Measurements from ENCODE around the gene EEF2KMT. TPM values are rescaled to one million over a fixed set of nuclear protein-coding genes. Genes with fewer than 3 reads are reported as not detected.
A peak's percentile ranks its signal among the peaks of the same experiment; 100 is the strongest.
"Not testable (repeated sequence)": the region's sequence is repeated elsewhere in the genome, so short reads cannot be mapped to it uniquely, and the experiment has no call there.

The EEF2KMT gene, protein sequence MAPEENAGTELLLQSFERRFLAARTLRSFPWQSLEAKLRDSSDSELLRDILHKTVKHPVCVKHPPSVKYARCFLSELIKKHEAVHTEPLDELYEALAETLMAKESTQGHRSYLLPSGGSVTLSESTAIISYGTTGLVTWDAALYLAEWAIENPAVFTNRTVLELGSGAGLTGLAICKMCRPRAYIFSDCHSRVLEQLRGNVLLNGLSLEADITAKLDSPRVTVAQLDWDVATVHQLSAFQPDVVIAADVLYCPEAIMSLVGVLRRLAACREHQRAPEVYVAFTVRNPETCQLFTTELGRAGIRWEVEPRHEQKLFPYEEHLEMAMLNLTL
- total RNA-seq (1 to 10 TPM in 3 of 5 donors, not detected in 2; 2.5 to 9.9 (median 6.6) TPM), polyA plus RNA-seq (1 to 10 TPM; 6.3 to 9.6 (median 6.4) TPM)
- long read RNA-seq, donor 1, partial matches to known transcripts = 0 of 1 reads
- long read RNA-seq, donor 1, other reads (novel, unspliced or antisense) = 0 of 1 reads
- long read RNA-seq, donor 2, partial matches to known transcripts = 0 of 3 reads
- long read RNA-seq, donor 2, other reads (novel, unspliced or antisense) = 0 of 3 reads
- long read RNA-seq, donor 3, partial matches to known transcripts = 0 of 6 reads
- long read RNA-seq, donor 3, other reads (novel, unspliced or antisense) = 0 of 6 reads
- long read RNA-seq, donor 4 = 0 reads
- long read RNA-seq, donor 5, transcript EEF2KMT-201 (8 exons, 2,390 nt) = major isoform, 5 of 7 reads
- long read RNA-seq, donor 5, partial matches to known transcripts = 0 of 7 reads
- long read RNA-seq, donor 5, other reads (novel, unspliced or antisense) = 0 of 7 reads
- long read RNA-seq, donor 6, partial matches to known transcripts = 35 of 62 reads
- long read RNA-seq, donor 6, other reads (novel, unspliced or antisense) = 20 of 62 reads
- long read RNA-seq, donor 7, partial matches to known transcripts = 9 of 12 reads
- long read RNA-seq, donor 7, other reads (novel, unspliced or antisense) = 0 of 12 reads
- long read RNA-seq, donor 8, partial matches to known transcripts = 0 of 6 reads
- long read RNA-seq, donor 8, other reads (novel, unspliced or antisense) = 0 of 6 reads
- long read RNA-seq, donor 9 = 0 reads
- long read RNA-seq, donor 10, partial matches to known transcripts = 0 of 1 reads
- long read RNA-seq, donor 10, other reads (novel, unspliced or antisense) = 0 of 1 reads

DNA sequence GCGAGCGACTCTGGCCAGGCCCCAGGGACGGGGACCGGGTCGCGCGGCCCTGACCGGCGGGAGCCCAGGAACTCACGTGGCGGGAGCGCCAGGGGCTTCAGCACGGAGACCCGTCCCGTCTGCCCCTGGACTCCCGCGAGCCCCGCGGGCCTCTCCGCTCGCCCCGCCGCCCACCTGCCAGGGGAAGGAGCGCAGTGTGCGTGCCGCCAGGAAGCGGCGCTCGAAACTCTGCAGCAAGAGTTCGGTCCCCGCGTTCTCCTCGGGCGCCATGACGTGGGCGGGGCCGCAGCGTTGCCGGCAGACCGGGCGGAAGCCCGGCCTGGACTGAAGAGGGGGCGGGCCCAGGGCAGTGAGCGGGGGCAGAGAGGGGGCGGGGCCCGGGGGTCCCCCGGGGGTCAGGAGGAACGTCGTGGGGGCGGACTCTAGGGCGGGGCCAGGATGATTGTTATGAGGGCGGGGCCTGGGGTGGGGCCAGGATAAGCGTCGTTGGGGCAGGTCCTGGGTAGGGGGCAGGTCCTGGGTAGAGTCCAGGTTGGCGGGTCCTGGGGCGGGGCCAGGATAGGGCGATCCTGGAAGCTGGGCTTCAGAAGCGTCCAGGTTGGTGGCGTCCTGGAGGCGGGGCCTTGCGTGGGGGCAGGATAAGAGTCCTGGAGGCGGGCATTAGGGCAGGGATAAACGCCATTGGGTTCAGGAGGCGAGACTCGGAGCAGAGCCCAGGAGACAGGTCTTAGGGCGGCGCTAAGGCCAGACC lies at the start of gene EEF2KMT:
Gene EEF2KMT (minus strand): TSS at position 326 of the 751 bp plus-strand sequence. CDS start 56 bp downstream, at position 270.
- intact Hi-C loops (cut with DNase I; ENCODE audit: low total_unique reads) = not testable (repeated sequence)

DNA sequence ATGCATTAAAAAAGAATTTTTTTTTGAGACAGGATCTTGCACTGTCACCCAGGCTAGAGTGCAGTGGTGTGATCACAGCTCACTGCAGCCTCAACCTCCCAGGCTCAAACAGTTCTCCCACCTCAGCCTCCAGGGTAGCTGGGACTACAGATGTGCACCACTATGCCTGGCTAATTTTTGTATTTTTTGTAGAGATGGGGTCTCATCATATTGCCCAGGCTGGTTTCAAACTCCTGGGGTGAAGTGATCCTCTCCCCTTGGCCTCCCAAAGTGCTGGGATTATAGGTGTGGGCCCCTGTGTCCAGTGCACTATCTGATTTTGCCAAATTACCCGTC lies 47.0 kb upstream of the EEF2KMT start:
- intact Hi-C loops (cut with DNase I; ENCODE audit: low total_unique reads); H3K9me3 ChIP-seq; DNase-seq; H3K4me1 ChIP-seq; H3K4me3 ChIP-seq; H3K27ac ChIP-seq; H3K36me3 ChIP-seq: not testable (repeated sequence)
- H3K27me3 ChIP-seq = peaks cover 0 to 13% (median 0%) of the 10 kb centered on the region in 3 donors
- WGBS, 5 donors = 50 to 83% (median 73%) methylated on average over 1 of the region's 1 CpG

More for the DNA sequence above, at the start of gene EEF2KMT:
- not testable (repeated sequence) for H3K9me3 ChIP-seq, H3K36me3 ChIP-seq, H3K27me3 ChIP-seq
- TF ChIP-seq POLR2AphosphoS5 (IDR thresholded peaks at IDR 0.05) = peak in 2 of 3 donors; percentile 36 to 48
- Histone ChIP-seq H3K4me3 (peak within 1 kb of the TSS; percentile 67 to 89 (median 82)), H3K27ac (peak within 1 kb of the TSS; percentile 85 to 90 (median 86)), H3K4me1 (peaks cover 0 to 24% (median 8%) of the 10 kb centered on the region in 4 donors)
- DNase-seq = peak; percentile 99
- WGBS, 5 donors = 0 to 1% (median 1%) methylated on average over 16 to 67 of the region's 67 CpGs

DNA sequence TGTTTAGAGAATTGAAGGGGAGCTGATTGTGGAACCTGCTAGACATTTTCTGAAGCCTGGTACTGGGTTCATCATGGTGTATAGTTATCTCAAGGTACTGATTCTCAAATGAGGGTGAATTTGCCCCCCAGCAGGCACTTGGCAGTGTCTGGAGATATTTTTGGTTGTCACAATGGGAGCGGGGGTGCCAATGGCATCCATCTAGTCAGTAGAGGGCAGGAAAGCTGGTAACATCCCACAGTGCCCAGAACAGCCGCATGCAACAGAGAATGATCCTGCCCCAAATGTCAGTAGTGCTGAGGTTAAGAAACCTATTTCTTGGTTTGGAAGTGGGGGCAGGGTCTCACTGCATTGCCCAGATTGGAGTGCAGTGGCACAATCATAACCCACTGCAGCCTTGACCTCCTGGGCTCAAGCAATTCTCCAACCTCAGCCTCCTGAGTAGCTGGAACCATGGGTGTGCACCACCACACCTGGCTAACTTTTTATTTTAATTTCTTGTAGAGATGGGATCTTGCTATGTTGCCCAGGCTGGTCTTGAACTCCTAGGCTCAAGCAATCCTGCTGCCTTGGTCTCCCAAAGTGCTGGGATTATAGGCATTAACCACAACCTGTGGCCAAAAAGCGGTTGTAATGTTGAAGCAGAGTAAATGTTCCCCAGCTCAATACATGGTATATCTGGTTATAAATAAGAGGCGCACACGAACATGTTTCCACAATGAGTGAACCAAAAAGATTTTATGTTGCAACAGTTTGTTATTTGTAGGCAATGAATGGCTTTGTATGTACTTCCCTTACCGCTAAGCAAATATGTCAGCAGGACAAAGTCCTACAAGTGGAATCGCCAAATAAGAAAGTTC lies 46.4 kb upstream of the EEF2KMT start:
- Histone ChIP-seq H3K9me3 (no peaks in the 10 kb centered on the region), H3K27me3 (peaks cover 0 to 13% (median 0%) of the 10 kb centered on the region in 3 donors), H3K27ac (no peak overlapping the region), H3K4me1 (no peaks in the 10 kb centered on the region), H3K36me3 (no peaks in the 10 kb centered on the region), H3K4me3 (no peak overlapping the region)
- DNase-seq = no peak
- intact Hi-C loops (cut with DNase I; ENCODE audit: low total_unique reads) = no loop called here
- TF ChIP-seq, protein P1, sequence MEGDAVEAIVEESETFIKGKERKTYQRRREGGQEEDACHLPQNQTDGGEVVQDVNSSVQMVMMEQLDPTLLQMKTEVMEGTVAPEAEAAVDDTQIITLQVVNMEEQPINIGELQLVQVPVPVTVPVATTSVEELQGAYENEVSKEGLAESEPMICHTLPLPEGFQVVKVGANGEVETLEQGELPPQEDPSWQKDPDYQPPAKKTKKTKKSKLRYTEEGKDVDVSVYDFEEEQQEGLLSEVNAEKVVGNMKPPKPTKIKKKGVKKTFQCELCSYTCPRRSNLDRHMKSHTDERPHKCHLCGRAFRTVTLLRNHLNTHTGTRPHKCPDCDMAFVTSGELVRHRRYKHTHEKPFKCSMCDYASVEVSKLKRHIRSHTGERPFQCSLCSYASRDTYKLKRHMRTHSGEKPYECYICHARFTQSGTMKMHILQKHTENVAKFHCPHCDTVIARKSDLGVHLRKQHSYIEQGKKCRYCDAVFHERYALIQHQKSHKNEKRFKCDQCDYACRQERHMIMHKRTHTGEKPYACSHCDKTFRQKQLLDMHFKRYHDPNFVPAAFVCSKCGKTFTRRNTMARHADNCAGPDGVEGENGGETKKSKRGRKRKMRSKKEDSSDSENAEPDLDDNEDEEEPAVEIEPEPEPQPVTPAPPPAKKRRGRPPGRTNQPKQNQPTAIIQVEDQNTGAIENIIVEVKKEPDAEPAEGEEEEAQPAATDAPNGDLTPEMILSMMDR (IDR thresholded peaks at IDR 0.05) = no peak
- TF ChIP-seq POLR2A (IDR thresholded peaks at IDR 0.05) (no peak), POLR2AphosphoS5 (IDR thresholded peaks at IDR 0.05) (no peak)
- WGBS, 5 donors = 68 to 76% (median 75%) methylated on average over 7 of the region's 7 CpGs

DNA sequence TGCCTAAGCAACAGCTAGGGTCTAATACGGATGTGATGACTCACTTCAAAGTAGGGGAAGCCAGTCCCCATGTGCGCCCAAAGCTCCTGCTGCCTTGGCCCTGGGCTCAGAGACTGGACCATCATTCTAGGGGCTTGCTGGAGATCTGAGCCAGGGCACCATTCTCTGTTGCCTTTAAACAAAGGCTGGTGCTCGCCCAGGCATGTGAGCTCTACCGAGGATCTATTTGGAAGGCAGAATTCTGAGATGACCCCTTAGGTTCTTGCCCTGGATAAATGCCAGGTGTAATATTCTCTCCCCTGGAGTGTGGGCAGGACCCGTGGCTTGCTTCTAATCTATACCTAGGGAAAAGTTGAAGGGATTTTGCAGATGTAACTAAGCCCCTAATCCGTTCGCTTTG lies 42.6 kb upstream of the EEF2KMT start:
- H3K27ac ChIP-seq; H3K4me3 ChIP-seq; H3K36me3 ChIP-seq; intact Hi-C loops (cut with DNase I; ENCODE audit: low total_unique reads); DNase-seq; H3K9me3 ChIP-seq; H3K4me1 ChIP-seq: not testable (repeated sequence)
- peaks cover 0 to 15% (median 0%) of the 10 kb centered on the region in 3 donors for H3K27me3 ChIP-seq
- 53 to 66% (median 61%) methylated on average over 7 of the region's 7 CpGs for WGBS, 5 donors

DNA sequence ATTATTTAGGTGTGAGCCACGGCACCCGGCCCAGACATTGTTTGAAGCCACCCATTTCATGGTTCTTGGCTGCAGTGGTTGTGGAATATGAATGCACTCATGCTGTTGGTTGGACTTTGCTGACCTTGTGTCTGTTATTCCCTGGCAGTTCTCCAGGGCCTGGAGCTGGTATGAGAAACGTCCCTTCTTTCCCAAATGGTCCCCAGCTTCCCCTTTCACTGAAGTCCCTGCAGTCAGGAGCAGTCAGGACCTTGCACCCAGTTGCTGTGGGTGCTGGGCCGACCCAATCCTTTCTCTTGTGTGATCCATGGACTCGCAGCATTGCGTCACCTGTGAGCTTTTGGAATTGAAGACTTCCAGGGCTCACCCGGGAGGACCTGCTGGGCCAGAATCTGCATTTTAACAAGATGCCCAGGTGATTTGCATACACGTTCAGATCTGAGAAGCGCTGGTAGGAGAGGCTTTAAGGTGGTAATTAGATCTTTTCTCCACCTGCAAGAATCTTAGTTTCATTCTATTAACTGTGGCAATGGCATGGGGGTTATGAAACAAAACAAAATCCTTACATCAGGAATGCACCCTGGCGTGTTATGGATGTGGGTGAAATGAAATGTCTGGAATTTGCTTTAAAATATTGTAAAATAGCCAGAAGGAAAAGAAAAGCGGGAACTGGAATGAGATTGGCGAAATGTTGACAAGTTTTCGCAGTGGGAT lies 37.3 kb upstream of the EEF2KMT start:
- H3K27me3 ChIP-seq = peaks cover 0 to 23% (median 0%) of the 10 kb centered on the region in 3 donors
- H3K27ac ChIP-seq; H3K4me1 ChIP-seq; H3K9me3 ChIP-seq; intact Hi-C loops (cut with DNase I; ENCODE audit: low total_unique reads); H3K4me3 ChIP-seq; H3K36me3 ChIP-seq: not testable (repeated sequence)
- WGBS, 5 donors = 34 to 60% (median 40%) methylated on average over 7 to 13 of the region's 13 CpGs
- DNase-seq = peak in 1 of 2 donors; percentile 4

DNA sequence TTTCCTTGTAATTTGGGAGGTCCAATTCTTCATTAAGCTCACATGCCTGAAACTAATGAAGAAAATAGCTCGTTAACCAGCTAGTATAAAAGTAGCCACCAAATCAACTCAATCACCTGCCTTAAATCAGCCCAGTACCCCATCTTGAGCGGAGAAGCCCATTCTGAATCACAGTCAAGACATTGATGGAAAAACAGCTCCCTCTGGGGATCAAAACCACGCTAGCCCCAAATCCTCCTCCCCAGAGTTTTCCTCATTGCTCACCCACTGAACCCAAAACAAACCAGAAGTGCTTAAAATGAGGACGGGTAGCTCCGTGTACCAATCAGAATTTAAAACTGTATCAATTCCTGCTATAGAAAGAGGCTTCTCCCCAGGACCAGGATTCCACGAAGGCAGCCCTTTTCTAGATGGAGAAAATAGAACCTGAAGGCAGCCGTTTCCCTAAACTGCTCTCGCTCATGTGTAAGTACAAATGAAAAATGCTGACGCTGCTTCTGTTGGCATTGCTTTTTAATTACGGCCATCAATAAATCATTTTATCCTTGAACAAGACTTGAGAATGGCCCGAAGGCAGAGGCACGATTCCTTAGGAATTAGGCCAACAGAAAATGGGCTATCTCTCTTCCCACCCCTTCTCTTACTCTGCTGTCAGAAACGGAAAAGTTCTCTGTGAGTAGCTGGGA lies 35.5 kb upstream of the EEF2KMT start:
- H3K27ac ChIP-seq; H3K4me3 ChIP-seq; H3K9me3 ChIP-seq; DNase-seq; H3K36me3 ChIP-seq; intact Hi-C loops (cut with DNase I; ENCODE audit: low total_unique reads); H3K4me1 ChIP-seq: not testable (repeated sequence)
- WGBS, 5 donors = 42 to 53% (median 51%) methylated on average over 13 of the region's 13 CpGs
- peaks cover 0 to 31% (median 0%) of the 10 kb centered on the region in 3 donors for H3K27me3 ChIP-seq

DNA sequence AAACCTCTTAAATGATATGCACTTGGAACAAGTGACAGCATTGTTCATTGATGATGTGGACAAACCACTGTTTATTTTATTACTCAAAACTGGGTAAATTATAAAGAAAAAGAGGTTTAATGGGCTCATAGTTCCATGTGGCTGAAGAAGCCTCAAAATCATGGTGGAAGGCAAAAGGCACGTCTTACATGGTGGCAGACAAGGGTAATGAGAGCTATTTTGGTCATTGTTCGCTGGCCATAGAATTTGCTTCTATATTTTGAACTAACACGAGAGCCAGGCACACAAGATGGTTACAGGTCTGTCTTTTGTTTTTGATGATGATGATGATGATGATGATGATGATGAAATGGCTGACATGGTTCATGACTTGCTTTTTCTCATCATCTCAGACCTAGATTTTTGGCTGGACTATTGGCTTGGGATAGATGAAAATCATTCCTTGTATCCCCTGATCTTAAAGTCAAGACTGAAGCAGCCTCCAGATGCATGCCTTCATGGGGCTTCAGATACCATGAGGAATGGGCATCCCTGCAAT lies 33.9 kb upstream of the EEF2KMT start:
- H3K36me3 ChIP-seq; H3K27ac ChIP-seq; intact Hi-C loops (cut with DNase I; ENCODE audit: low total_unique reads); DNase-seq; H3K4me3 ChIP-seq; H3K9me3 ChIP-seq; H3K4me1 ChIP-seq: not testable (repeated sequence)
- H3K27me3 ChIP-seq = peaks cover 0 to 44% (median 0%) of the 10 kb centered on the region in 3 donors
- 76 to 88% (median 84%) methylated on average over 3 of the region's 3 CpGs for WGBS, 5 donors
